ENCODE data around the gene LENG9.

LENG9 gene

DNA sequence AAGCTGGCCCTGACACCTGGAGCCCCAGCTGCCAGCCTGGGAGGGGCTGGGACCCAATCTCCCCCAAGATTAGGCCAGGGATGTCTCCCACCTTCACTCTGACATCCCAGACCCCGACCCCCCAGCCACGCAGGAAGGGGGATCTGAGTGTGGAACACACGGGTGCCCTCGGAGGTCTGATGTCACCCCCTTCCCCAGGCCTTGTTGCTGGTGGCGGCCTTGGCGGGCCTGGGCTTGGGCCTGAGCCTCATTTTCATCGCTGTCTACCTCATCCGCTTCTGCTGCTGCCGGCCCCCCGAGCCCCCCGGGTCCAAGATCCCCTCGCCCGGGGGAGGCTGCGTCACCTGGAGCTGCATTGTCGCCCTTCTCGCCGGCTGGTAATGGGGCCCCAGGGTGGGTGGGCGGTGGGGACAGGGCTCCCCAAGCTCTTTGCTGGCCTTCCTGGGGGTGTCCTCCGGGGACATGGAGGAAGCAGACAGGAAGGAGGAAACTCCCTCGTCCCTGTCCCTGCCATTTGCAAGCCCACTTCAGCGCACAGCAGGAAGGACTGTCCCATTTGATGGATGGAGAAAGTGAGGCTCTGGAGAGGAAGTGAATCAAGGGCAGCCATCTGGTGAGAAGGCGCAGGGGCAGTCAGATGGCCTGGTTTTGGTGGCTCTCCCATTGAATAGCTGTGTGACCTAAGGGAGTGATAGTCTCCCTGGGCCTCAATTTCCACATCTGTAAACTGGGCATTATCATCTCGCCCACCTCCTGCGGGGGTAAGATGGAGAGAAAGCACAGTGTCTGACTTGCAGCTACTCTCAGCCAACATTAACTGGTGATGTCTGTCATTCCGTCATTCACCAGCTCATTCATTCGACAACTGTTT is 44.4 kb downstream of the LENG9 start:
- DNase-seq: no peak

- peak; percentile 59 for DNase-seq
Measured at GRCh38 chr19:54418030-54418929, 45.3 kb downstream of the LENG9 start.

GRCh38 chr19:54416695-54417491 is 46.7 kb downstream of the LENG9 start:
- no peak for DNase-seq

DNA sequence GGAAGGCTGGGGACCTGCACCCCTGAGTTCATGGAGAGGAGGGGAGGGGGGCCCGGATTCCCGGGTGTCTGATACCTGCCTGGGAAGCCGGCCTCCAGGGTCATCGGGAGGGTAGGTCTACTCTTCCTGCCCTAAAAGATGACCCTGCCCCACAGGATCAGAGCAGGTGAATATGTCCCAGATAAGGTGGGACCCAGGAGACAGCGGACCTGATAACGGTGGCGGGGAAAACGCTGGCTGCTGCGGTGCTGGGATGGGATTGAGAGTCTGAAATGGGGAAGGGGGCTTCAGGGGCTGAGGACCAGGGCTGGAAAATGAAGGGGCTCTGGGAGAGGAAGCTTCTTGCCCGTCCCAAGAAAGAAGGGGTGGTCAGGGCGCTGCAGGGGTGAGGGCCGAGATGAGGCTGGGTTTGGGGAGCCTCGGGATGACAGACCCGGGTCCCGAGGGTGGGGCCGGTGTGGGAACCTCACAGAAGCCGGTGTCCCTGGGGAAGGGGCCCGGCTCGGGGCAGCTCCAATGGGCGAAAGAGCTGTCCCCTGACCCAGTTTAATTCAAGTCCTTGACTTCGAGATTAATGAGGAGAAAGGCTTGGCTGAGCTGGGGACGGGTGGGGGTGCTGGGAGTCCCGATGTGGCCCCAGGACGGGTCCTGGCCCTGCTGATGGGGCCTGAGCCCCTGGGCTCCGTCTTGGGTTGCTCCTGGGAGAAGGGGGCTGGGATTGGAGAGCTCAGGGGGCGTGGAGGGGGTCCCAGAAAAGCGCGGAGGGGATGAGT is 47.5 kb downstream of the LENG9 start:
- no peak for DNase-seq

DNA sequence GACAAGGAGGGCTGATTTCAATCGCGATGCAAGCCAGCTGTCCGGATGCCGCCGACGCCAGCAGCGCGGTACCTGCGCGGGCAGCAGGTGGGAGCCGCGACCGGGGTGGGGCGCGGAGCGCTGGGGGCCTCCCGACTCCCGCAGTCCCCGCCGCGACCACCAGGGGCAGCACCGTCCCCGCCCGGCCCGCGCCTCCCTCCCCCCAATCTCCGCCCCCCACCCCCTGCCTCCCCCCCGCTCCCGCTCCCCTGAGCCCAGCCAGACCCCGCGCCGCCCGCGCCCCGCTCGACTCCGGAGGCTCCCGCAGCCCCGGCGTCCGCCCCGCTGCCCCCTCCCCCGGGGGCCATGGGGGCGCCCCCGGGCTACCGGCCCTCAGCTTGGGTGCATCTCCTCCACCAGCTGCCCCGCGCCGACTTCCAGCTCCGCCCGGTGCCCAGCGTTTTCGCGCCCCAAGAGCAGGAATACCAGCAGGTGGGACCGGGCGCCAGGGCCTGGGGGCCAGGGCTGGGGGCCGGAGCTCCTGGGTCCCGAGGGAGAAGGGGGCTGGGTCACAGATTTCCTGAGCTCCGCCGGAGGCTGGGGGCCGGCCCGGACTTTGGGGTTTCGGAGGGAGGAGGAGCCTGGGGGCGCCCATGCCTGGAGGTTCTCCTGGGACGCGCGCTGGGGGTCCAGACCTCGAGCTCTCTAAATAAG is 48.2 kb downstream of the LENG9 start, which contains the start of gene TTYH1:
TSS of gene TTYH1 (plus strand) at position 257 of the 693 bp plus-strand sequence. CDS start at position 346, 89 bp downstream.
- no peak for DNase-seq

DNA sequence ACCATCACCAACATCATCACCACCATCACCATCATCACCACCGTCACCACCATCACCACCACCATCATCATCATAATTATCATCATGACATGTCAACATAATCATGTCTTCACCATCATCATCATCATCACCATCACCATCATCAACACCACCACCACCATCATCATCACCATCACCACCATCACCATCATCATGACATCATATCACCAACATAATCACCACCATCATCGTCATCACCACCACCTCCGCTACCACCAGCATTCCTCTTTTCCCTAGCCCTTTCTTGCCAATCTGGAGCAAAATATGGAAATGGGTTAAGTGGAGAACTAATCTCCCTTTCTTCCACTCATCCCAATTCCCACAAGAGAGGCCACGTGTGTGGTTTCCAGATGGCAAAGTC is 49.4 kb downstream of the LENG9 start:
- DNase-seq: no peak

DNA sequence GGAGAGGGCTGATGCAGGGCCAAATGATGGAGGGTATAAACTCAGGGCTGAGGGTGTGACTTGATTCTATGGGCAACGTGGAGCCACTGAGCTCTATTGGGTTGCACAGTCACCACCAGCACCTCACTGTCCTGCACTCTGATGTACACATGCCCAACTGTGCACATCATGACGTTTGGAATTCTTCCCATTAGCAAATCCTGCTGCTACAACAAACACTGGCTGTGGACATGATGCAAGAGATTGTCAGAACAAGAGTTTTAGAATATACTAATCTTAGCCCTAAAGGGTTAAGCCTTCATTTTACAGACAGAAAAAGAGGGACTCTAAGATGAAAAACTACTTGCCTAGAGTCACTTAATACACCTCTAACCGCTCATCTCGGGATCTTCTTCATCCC is 50.7 kb downstream of the LENG9 start:
- no peak for DNase-seq

All from hematopoietic multipotent progenitor cell treated with erythropoietin and hydrocortisone succinate and interleukin-3 and kit ligand, for 6 days (in vitro differentiated cells).